Neural cell (in vitro differentiated cells): ENCODE data around the gene FOXE3. TPM values are rescaled to one million over a fixed set of nuclear protein-coding genes. Genes with fewer than 3 reads are reported as not detected.

Source experiments
- H2AFZ ChIP-seq: fragments of 200-600, 300-800 bp; sonication (generic), shearing (Covaris generic); 2 replicates; pipeline ENCODE4 v1.6.0; 2014; ENCODE audit warnings: low read depth, mild to moderate bottlenecking, antibody characterized with exemption, low read length, moderate library complexity
- H3F3A ChIP-seq: fragments of 200-600 bp; shearing (Covaris generic); 2 replicates; pipeline ENCODE4 v1.6.1; 2016; ENCODE audit warnings: mild to moderate bottlenecking, moderate library complexity, mixed read lengths, antibody characterized with exemption, low read length; ENCODE audit not compliant: insufficient read depth, poor library complexity, severe bottlenecking
- H3K27ac ChIP-seq: fragments of 200-600, 300-800 bp; sonication (generic), shearing (Covaris generic); 2 replicates; pipeline ENCODE4 v1.5.1; 2014; ENCODE audit warnings: mild to moderate bottlenecking, low read length, moderate library complexity
- H3K27me3 ChIP-seq: fragments of 300-800, 200-600 bp; sonication (generic), shearing (Covaris generic); 2 replicates; pipeline ENCODE4 v1.6.0; 2014; ENCODE audit warnings: mild to moderate bottlenecking, low read depth, low read length, moderate library complexity; ENCODE audit not compliant: insufficient read depth
- H3K36me3 ChIP-seq: fragments of 300-800, 200-600 bp; sonication (generic), shearing (Covaris generic); 2 replicates; pipeline ENCODE4 v1.5.1; 2014; ENCODE audit warnings: mild to moderate bottlenecking, antibody characterized with exemption, low read length, moderate library complexity; ENCODE audit not compliant: insufficient read depth
- H3K4me2 ChIP-seq: fragments of 300-800, 200-600 bp; sonication (generic), shearing (Covaris generic); 2 replicates; pipeline ENCODE4 v1.6.0; 2014; ENCODE audit warnings: mild to moderate bottlenecking, low read length
- H3K4me3 ChIP-seq: fragments of 300-800, 200-600 bp; sonication (generic), shearing (Covaris generic); 2 replicates; pipeline ENCODE4 v1.5.1; 2014; ENCODE audit warnings: mild to moderate bottlenecking, low read length, moderate library complexity
- H3K79me2 ChIP-seq: fragments of 200-600 bp; shearing (Covaris generic); replicated peaks from 2 replicates; pipeline ENCODE4 v1.6.0; 2014; ENCODE audit warnings: mild to moderate bottlenecking, low read length, moderate library complexity; ENCODE audit not compliant: insufficient read depth
- H3K9ac ChIP-seq: fragments of 300-800, 200-600 bp; sonication (generic), shearing (Covaris generic); 2 replicates; pipeline ENCODE4 v1.6.1; 2016; ENCODE audit warnings: mild to moderate bottlenecking, low read length, mixed read lengths
- H3K9me2 ChIP-seq: fragments of 200-600 bp; shearing (Covaris generic); 2 replicates; pipeline ENCODE4 v1.6.1; 2016; ENCODE audit warnings: mild to moderate bottlenecking, low read length, mixed read lengths; ENCODE audit not compliant: insufficient read depth
- H3K9me3 ChIP-seq: fragments of 200-600, 300-800 bp; sonication (generic), shearing (Covaris generic); 2 replicates; pipeline ENCODE4 v1.6.1; 2016; ENCODE audit warnings: mild to moderate bottlenecking, mixed run types, low read length, moderate library complexity, mixed read lengths
- H4K20me1 ChIP-seq: fragments of 200-600 bp; shearing (Covaris generic); 2 replicates; pipeline ENCODE4 v1.6.1; 2016; ENCODE audit warnings: mild to moderate bottlenecking, mixed run types; ENCODE audit not compliant: insufficient read depth
- EP300 ChIP-seq: fragments of 450-650 bp; conservative IDR thresholded peaks from 2 replicates; pipeline ENCODE4 v1.6.1; 2014; ENCODE audit warnings: antibody characterized with exemption, mild to moderate bottlenecking, moderate library complexity; ENCODE audit not compliant: poor library complexity, severe bottlenecking
- EZH2 ChIP-seq: fragments of 200-600, 300-800 bp; shearing (Covaris generic), sonication (generic); IDR thresholded peaks from 2 replicates; pipeline ENCODE4 v1.6.1; 2014; ENCODE audit warnings: antibody characterized with exemption, low read length, borderline replicate concordance, mild to moderate bottlenecking; ENCODE audit not compliant: insufficient read depth, poor library complexity, severe bottlenecking
- MXI1 ChIP-seq: fragments of 450-650 bp; conservative IDR thresholded peaks from 2 replicates; pipeline ENCODE4 v1.6.1; 2014; ENCODE audit warnings: antibody characterized with exemption, mild to moderate bottlenecking; ENCODE audit not compliant: poor library complexity, severe bottlenecking
- POLR2AphosphoS5 ChIP-seq: IDR thresholded peaks from 2 replicates; pipeline ENCODE4 v1.6.1; 2012
- RAD21 ChIP-seq: fragments of 450-650 bp; conservative IDR thresholded peaks from 2 replicates; pipeline ENCODE4 v1.6.1; 2014; ENCODE audit warnings: antibody characterized with exemption, mild to moderate bottlenecking, moderate library complexity
- SMC3 ChIP-seq: fragments of 450-650 bp; conservative IDR thresholded peaks from 2 replicates; pipeline ENCODE4 v1.6.1; 2014; ENCODE audit warnings: antibody characterized with exemption, mild to moderate bottlenecking, moderate library complexity; ENCODE audit not compliant: poor library complexity
- TAF1 ChIP-seq: IDR thresholded peaks from 2 replicates; pipeline ENCODE4 v1.6.1; 2012; ENCODE audit warnings: low read depth
- polyA plus RNA-seq: library from polyadenylated mRNA; depleted of rRNA; stranded (reverse); fragments of >200 nt; gene quantifications from 2 replicates; pipeline ENCODE4 v1.2.3, GENCODE V29; 2014
- TF ChIP-seq, protein P1 (sequence below): fragments of 450-650 bp; IDR thresholded peaks from 2 replicates; pipeline ENCODE4 v1.5.1; 2014; ENCODE audit warnings: antibody characterized with exemption, mild to moderate bottlenecking, moderate library complexity; ENCODE audit not compliant: poor library complexity, severe bottlenecking
- TF ChIP-seq, protein P2 (sequence below): IDR thresholded peaks from 2 replicates; pipeline ENCODE4 v1.6.1; 2012; ENCODE audit warnings: borderline replicate concordance

The FOXE3 gene
- polyA plus RNA-seq, 1 donor from 2014 or later, result not detected

DNA sequence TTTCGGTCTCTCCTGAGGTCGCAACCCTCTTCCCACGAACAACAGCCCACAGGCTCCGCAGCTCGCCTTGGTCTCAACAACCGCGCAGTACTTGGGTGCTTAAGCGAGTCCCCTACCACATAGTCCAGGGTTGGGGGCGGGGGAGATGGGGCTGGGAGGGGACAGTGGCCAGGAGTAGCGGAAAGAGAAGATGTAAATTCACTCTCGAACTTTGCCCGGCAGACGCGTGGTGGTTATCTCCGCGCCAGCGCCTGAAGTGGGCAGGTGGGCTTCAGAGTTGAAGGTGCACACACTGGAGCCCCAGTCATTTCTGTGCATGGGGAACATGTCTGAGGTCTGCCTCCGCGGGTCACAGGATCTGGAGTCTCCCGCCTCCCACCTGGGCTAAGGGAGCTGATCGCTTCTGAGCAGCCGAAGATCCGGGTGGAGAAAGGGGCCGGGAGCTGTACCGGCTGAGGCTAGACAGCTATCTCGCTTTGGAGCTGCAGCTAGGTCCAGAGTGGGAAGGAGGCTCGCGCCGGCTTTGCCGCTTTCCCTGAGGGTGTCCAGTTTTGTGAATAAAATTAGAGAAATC is 17.5 kb downstream of the FOXE3 start:
- H3K4me2 ChIP-seq, result no peak overlapping the region

DNA sequence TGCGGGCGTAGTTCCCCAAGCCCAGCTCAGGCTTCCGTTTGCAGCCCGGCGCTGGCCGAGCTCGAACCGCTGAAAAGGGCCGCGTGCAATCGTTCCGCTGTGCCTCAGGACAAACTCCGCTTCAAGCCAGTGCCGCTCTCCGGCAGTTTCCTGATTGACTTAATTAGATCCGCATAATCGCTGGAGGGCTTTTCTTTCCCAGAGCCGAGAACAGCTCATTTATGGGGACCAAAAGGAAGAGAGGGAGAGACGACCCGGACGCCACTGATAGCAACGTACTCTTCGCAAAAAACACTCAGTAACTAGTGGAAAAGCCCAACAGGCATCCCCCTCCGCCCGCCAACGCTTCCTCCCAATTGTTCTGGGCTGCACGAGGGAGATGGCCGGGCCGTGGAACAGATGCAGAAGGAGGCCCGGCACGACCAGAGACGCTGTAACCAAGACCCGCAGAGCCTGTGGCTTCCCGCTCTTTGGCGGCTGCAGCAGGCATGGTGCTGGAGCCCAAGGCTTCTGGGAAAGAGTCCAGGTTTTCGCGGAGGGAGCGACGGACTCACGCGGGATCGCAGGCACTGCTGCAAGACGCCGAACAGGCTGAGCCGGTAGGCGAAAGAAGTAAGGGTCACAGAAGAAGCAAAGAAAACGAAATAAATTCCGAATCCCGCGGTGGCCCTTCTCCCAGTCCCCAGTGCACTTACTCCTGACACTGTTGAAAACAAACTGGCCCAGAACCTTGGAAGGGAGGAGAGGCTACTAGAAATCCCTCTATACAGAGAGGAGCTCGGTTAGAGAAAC is 18.2 kb downstream of the FOXE3 start:
- Histone ChIP-seq H2AFZ (no peak overlapping the region), H3K4me2 (no peak overlapping the region)

More for the DNA sequence above, 17.5 kb downstream of the FOXE3 start:
- Histone ChIP-seq H4K20me1 (no peaks in the 10 kb centered on the region), H3K4me3 (no peak overlapping the region), H3F3A (no peaks in the 10 kb centered on the region), H3K9ac (no peak overlapping the region), H3K9me3 (no peaks in the 10 kb centered on the region), H3K9me2 (no peaks in the 10 kb centered on the region), H3K27me3 (peaks cover 88% of the 10 kb centered on the region), H2AFZ (no peak overlapping the region), H3K79me2 (no peaks in the 10 kb centered on the region), H3K27ac (no peak overlapping the region), H3K36me3 (no peaks in the 10 kb centered on the region)
- peak; percentile 25 for TF ChIP-seq EZH2
- TF ChIP-seq TAF1, result no peak

DNA sequence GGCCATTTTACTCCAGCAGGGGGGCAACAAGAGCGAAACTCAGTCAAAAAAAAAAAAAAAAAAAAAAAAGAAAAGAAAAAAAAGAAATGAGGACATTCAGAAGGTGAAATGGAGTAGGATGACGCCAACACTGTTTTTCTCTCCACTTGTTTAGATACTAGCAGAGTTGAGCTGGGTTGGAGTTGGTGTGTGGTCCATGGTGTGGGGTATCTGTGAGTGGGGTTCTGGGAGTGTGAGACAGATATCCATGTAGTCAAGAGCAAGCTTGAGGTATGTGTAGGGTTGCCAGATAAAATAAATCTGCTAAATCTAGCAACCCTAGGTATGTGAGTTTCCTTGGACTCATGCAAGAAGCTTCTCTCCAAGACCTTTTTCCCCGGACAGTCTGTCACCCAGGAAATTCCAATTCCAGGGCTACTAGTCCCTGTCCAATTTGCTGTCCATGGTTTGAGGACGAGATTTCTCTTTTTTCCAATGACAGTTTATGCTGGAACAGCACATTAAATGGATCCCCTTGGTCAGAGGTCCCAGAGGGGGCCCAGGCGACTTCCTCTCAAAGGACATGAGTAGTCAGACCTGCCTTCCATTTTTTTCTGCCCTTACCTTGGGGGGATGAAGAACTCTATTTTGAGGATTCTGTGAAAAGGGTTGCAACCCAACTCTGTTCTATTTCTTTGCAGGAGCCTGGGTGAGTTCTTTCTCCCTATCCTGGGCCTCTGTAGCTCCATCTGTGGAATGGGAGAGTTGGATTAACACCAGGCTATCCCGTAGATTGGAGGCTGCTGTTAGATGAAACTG is 19.6 kb downstream of the FOXE3 start:
- H3K9me3 ChIP-seq, result no peaks in the 10 kb centered on the region
- H3K27ac ChIP-seq, result no peak overlapping the region
- H3K9ac ChIP-seq, result no peak overlapping the region
- no peaks in the 10 kb centered on the region for H3K36me3 ChIP-seq
- H2AFZ ChIP-seq, result no peak overlapping the region
- no peaks in the 10 kb centered on the region for H3K9me2 ChIP-seq
- no peak overlapping the region for H3K4me2 ChIP-seq
- no peaks in the 10 kb centered on the region for H3K79me2 ChIP-seq
- H4K20me1 ChIP-seq, result no peaks in the 10 kb centered on the region
- H3K4me3 ChIP-seq, result no peak overlapping the region
- TF ChIP-seq EP300 (no peak), RAD21 (no peak), SMC3 (no peak), MXI1 (no peak), TAF1 (no peak), EZH2 (no peak), POLR2AphosphoS5 (no peak)
- TF ChIP-seq, protein P1, sequence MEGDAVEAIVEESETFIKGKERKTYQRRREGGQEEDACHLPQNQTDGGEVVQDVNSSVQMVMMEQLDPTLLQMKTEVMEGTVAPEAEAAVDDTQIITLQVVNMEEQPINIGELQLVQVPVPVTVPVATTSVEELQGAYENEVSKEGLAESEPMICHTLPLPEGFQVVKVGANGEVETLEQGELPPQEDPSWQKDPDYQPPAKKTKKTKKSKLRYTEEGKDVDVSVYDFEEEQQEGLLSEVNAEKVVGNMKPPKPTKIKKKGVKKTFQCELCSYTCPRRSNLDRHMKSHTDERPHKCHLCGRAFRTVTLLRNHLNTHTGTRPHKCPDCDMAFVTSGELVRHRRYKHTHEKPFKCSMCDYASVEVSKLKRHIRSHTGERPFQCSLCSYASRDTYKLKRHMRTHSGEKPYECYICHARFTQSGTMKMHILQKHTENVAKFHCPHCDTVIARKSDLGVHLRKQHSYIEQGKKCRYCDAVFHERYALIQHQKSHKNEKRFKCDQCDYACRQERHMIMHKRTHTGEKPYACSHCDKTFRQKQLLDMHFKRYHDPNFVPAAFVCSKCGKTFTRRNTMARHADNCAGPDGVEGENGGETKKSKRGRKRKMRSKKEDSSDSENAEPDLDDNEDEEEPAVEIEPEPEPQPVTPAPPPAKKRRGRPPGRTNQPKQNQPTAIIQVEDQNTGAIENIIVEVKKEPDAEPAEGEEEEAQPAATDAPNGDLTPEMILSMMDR, result no peak
- TF ChIP-seq, protein P2, sequence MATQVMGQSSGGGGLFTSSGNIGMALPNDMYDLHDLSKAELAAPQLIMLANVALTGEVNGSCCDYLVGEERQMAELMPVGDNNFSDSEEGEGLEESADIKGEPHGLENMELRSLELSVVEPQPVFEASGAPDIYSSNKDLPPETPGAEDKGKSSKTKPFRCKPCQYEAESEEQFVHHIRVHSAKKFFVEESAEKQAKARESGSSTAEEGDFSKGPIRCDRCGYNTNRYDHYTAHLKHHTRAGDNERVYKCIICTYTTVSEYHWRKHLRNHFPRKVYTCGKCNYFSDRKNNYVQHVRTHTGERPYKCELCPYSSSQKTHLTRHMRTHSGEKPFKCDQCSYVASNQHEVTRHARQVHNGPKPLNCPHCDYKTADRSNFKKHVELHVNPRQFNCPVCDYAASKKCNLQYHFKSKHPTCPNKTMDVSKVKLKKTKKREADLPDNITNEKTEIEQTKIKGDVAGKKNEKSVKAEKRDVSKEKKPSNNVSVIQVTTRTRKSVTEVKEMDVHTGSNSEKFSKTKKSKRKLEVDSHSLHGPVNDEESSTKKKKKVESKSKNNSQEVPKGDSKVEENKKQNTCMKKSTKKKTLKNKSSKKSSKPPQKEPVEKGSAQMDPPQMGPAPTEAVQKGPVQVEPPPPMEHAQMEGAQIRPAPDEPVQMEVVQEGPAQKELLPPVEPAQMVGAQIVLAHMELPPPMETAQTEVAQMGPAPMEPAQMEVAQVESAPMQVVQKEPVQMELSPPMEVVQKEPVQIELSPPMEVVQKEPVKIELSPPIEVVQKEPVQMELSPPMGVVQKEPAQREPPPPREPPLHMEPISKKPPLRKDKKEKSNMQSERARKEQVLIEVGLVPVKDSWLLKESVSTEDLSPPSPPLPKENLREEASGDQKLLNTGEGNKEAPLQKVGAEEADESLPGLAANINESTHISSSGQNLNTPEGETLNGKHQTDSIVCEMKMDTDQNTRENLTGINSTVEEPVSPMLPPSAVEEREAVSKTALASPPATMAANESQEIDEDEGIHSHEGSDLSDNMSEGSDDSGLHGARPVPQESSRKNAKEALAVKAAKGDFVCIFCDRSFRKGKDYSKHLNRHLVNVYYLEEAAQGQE, result no peak
- H3F3A ChIP-seq, result no peaks in the 10 kb centered on the region
- H3K27me3 ChIP-seq, result peaks cover 98% of the 10 kb centered on the region

More for the DNA sequence above, 18.2 kb downstream of the FOXE3 start:
- peak; percentile 16 for TF ChIP-seq POLR2AphosphoS5
- TF ChIP-seq, protein P1, result no peak
- Histone ChIP-seq H3F3A (no peaks in the 10 kb centered on the region), H3K36me3 (no peaks in the 10 kb centered on the region), H3K9me3 (no peaks in the 10 kb centered on the region), H3K27me3 (peaks cover 88% of the 10 kb centered on the region), H3K9me2 (no peaks in the 10 kb centered on the region), H3K9ac (no peak overlapping the region), H3K27ac (no peak overlapping the region), H3K79me2 (no peaks in the 10 kb centered on the region), H3K4me3 (no peak overlapping the region), H4K20me1 (no peaks in the 10 kb centered on the region)
